ENCODE measurements around the gene PFDN1.

GRCh38 chr5:140240987-140241706 is 61.8 kb downstream of the PFDN1 start:
- TF ChIP-seq CTCF (IDR thresholded peaks at IDR 0.05), result no peak
- no peak for TF ChIP-seq ZFX (IDR thresholded peaks at IDR 0.05; ENCODE audit: borderline replicate concordance)
